Measurements from ENCODE around the gene VAC14.
"Not testable (repeated sequence)": the region's sequence is repeated elsewhere in the genome, so short reads cannot be mapped to it uniquely, and the experiment has no call there.

The VAC14 gene

DNA sequence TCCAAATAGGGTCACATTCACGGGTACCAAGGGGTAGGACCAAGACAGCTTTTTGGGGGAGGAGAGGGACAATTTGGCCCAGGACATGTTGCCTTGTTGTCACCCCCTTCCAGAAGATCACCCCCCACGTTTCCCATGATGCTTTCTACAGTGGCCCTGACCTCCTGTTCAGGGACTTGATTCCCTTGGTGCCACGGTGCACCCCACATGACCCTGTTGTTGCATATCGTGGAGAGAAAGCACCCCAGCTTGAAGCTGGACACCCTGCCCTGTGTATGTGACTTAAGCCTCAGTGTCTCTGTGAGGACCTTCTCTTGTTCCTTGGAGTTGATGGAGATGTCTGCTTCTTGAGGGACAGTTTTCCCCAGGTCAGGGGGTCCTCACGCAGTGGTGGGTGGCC lies 142.0 kb downstream of the VAC14 start:
- DNase-seq, result no peak

DNA sequence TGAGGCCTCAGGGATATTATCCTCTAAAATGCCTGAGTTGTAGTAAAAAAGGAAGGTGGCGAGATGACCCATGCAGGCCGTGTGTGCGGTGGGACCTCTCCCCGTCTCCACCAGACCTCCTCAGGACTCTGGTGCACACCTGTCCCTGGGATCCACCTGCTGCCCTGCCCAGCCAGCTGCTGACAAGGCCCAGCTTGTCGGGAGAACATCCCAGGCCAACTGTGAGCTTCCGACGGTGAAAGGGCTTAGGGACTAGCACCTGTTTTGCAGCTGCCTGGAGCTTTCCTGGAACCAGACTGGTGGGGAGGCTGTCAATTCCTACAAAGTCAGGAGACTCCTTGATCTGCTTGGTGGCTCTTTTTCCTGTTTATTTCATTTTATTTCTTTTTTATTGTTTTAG lies 143.0 kb downstream of the VAC14 start:
- no peak for DNase-seq

DNA sequence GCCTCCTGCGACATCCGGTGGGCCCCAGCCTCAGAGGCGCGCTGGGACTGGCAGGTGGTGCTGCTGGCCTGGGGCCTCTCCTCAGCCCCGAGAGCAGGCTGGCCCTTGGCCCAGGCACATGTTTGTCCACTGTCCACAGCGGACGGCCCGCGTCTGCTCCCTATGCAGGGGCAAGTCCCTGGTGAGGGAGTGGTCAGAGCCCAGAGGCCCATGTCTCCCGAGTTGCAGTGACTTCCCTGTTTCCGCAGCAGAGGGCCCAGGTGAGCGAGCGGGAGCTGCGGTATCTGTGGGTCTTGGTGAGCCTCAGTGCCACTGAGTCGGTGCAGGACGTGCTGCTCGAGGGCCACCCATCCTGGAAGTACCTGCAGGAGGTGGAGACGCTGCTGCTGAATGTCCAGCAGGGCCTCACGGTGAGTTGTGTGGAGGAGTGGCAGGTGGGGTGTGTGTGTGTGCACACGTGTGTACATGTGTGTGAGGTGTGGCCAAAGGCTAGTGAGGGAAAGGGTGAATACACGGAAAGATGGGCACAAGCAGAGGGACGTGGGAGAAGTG lies 144.2 kb downstream of the VAC14 start:
- no peak for DNase-seq

DNA sequence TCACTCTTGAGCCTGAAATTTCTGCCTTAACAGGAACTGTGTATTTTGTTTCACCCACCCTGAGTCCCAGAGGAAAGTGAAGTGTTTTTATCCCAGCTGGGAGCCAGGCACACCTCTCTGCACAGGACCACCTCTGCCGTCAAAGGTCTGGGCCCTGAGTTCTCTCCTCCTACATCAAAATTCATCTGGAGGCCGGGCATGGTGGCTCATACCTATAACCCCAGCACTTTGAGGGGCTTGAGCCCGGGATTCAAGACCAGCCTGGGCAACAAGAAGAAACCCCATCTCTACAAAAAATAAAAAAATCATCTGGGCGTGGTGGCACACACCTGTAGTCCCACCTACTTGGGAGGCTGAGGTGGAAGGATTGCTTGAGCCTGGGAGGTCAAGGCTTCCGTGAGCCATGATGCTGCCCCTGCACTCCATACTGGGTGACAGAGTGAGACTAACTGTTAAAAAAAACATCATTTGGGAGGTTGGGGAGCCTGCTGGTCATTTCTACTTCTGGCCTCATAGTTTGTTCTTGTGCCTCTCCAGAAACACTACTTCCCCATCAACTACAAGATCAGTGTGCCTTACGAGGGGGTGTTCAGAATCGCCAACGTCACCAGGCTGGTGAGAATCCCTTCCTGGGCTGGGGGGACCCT lies 144.8 kb downstream of the VAC14 start:
- DNase-seq, result no peak

- DNase-seq, result peak; percentile 80
Measured at GRCh38 chr16:70653809-70654771, 146.9 kb downstream of the VAC14 start.

DNA sequence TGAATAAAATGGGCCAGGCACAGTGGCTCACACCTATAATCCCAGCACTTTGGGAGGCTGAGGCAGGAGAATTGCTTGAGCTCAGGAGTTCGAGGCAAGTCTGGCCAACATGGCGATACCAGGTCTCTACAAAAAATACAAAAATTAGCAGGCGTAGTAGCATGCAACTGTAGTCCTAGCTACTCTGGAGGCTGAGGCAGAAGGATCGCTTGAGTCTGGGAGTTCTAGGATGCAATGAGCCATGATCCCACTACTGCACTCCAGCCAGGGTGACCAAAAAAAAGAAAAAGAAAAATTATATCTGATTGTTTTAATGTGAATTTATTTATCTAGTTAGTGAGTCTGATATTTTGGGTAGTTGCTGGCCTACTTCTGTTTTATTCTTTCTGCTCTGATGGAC lies 147.6 kb downstream of the VAC14 start:
- no peak for DNase-seq

GRCh38 chr16:70652322-70652721 lies 148.6 kb downstream of the VAC14 start:
- no peak for DNase-seq

- DNase-seq, result no peak
Measured at GRCh38 chr16:70651524-70651923, 149.4 kb downstream of the VAC14 start.

DNA sequence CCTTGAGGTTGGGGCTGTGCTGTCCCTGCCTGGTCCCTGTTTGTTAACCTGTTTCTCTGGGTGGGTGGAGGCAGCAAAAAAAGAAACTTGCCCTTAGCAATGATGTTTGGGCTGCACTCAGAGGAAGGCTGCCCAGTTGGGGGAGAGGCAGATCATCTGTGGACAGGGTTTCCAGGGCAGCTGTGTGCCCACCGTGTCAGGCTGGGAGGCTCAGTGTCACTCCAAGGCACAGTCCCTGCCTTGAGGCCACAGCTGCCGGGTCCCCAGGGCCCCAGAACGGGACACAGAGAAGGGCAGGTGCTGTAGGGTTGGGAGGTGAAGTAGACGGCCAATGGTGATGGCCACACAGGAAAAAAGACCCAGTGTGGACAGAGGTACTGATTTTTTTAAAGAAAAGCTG lies 150.7 kb downstream of the VAC14 start:
- no peak for DNase-seq

DNA sequence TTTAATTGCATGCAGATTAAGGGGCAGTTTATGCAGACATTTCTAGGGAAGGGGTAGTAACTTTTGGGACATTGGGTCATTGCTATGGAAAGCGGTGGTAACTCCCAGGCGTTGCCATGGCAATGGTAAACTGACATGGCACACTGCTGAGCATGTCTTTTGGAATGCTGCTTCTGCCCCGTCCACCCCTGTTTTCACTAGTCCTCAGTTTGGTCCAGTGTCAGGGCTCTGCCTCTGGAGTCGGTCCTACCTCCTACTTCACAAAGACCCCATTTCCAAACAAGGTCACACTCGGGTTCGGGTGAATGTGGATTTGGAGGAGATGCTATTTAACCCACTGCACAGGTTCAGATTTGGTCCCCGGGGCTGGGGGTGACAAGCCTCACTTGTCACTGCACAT lies 151.7 kb downstream of the VAC14 start:
- DNase-seq, result no peak

DNA sequence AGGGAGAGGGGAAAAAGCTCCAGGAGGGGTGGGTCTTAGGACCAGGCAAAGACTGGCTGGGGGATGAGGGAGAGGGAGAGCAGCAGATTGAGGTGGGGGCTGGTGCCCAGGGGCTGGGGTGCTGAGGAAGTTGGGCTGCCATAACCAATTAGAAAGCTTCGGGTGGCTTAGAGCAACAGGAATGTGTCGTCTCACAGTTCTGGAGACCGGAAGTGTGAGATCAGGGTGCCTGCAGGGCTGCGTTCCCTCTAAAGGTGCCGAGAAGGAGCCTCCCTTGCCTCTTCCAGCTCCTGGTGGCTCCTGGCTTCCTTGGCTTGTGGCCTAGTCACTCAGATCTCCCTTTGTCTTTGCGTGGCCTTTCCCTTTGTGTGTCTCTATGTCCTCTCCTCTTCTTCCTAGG lies 152.4 kb downstream of the VAC14 start:
- no peak for DNase-seq

- no peak for DNase-seq
Measured at GRCh38 chr16:70647441-70648359, 153.3 kb downstream of the VAC14 start.

DNA sequence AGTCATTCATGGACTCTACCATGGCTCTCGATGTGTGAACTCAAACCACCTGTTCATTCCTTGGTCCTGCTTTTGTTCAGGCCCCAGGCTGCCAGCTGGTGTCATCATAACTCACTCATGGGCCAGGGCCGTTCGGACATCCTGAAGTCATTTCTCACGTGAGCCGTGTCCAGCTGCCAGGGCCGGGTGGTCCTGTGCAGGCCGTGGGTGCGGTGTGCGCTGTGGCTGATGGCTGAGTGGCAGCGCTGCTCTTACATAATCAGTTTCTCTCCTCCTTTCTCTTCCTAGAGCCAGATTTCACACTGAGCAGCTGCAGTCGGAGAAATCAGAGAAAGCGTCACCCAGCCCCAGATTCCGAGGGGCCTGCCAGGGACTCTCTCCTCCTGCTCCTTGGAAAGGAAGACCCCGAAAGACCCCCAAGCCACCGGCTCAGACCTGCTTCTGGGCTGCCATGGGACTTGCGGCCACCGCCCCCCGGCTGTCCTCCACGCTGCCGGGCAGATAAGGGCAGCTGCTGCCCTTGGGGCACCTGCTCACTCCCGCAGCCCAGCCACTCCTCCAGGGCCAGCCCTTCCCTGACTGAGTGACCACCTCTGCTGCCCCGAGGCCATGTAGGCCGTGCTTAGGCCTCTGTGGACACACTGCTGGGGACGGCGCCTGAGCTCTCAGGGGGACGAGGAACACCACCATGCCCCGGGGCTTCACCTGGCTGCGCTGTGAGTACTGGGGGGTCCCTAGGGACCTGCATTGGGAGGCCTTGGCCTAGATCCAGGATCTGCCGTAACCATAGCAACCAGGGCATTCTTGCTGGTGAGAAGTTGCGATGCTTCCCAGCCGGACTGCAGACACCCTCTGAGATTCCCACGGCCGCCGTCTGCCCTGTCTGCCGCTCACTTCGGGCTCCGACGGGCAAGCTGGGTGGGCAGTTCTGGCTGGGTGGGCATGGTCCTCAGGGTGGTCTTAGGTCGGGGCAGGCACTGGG lies 154.4 kb downstream of the VAC14 start, which contains the start of gene IL34:
Gene IL34, plus strand, starts transcription at position 300 of the 982 bp plus-strand sequence. Its CDS starts 389 bp downstream, at position 689.
- DNase-seq, result no peak

- DNase-seq, result no peak
Measured at GRCh38 chr16:70644763-70645597, 156.0 kb downstream of the VAC14 start.

DNA sequence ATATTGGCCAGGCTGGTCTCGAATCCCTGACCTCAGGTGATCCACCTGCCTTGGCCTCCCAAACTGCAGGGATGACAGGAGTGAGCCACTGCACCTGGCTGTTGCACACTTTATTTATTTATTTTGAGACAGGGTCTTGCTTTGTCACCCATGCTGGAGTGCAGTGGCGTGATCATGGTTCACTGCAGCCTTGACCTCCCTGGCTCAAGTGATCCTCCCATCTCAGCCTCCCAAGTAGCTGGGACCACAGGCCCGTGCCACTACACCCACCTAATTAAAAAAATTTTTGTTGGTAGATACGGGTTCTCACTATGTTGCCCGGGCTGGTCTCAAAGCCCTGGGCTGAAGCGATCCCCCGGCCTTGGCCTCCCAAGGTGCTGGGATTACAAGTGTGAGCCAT lies 157.7 kb downstream of the VAC14 start:
- DNase-seq, result not testable (repeated sequence)

DNA sequence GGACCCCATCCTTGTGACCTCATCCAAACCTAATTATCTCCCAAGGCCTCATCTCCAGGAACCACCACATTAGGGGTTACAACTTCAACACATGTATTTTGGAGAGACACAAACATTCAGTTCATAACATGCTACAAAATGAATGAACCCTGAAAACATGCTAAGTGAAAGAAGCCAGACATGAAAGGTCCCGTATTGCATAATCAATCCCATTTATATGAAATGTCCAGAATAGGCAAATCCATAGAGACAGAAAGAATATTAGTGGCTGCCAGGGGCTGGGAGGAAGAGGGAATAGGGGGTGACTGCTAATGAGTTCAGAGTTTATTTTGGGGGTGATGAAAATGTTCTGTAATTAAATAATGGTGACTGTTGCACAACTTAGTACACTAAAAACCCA lies 158.3 kb downstream of the VAC14 start:
- no peak for DNase-seq

DNA sequence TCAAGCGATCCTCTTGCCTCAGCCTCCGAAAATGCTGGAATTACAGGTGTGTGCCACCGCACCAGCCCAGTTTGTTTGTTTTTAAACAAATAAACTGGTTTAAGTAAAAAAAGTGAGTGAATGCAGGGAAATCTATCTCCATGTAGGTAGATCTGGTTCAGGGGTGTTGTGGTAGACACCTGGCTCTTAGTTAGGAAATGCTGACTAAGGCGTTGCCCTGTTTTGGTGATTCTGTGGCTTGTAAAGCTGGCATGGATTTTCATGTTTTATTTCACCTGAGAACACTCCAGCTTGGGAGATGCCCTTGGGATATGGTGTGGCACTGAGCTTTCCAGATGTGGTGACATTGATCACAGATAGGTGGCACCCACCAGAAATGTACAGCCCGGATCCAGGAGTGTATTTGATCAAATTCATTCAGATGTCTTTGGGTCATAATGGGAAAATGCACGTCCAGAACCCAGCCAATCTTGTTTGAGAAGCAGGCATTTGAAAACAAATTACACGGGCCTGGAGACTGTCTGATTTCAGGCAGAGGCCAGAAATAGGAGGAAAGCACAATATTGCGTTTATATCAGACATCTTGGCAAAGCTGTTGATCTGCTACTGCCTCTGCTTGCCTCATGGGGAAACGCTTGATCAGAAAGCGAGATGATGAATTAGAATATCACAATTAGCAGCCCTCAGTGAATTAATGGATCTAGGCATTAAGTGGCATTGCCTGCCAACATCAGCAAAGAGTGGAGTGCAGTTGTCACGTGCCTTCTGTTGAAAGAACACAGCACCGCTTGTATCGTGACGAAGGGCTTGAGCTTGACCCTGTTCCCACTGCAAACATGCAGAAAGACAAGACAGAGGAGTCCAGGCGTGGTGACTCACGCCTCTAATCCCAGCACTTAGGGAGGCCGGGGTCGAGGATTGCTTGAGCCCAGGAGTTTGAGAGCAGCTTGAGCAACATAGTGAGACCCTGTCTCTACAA lies 161.9 kb downstream of the VAC14 start:
- DNase-seq, result no peak
